GM12872 (cell line): Measurements from ENCODE around the gene TLR9.

Experiments
- CTCF ChIP-seq: IDR thresholded peaks from 3 replicates; pipeline ENCODE4 v1.5.1; 2011; ENCODE audit warnings: low read depth, mild to moderate bottlenecking, low read length, moderate library complexity; ENCODE audit not compliant: insufficient read depth

TLR9 gene

DNA sequence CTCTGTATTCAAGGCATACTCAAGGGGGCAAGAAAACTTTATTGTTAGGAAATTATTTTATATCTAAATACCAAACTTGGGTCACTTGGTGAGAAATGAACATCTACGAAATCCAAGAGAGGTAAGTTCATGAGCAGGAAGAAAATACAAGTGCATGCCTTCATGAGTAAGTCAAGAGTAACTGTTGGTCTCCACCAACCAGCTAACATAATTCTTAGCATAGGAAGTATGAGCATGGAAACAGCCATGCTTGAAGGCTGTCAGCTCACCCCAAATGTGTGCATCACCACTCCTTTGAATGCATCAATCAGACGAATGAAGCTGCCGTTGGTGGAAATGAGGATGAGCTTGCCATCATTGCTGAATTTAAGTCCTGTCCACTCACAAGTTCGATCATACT, 34.0 kb upstream of the TLR9 start:
- TF ChIP-seq CTCF: no peak

GRCh38 chr3:52259035-52259434, 33.6 kb upstream of the TLR9 start:
- no peak for TF ChIP-seq CTCF

DNA sequence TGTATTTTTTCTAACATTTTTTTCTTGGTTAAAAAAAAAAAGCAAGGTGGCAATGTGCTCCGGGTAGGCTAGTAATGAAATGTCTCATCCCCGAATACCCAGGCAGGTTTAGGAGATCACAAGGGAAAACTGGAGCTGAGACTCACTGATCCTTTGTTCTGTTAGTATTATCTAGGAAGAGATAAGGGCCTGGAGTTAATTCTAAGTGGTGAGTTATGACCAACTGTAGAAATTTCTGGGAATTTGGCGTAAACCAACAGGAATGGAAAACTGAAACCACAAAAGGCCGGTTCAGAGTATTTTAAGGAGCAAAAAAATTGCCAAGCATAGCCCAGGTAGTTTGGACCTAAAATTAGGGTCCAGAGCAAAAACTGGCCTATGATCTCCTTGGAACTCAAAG, 32.5 kb upstream of the TLR9 start:
- TF ChIP-seq CTCF: no peak

DNA sequence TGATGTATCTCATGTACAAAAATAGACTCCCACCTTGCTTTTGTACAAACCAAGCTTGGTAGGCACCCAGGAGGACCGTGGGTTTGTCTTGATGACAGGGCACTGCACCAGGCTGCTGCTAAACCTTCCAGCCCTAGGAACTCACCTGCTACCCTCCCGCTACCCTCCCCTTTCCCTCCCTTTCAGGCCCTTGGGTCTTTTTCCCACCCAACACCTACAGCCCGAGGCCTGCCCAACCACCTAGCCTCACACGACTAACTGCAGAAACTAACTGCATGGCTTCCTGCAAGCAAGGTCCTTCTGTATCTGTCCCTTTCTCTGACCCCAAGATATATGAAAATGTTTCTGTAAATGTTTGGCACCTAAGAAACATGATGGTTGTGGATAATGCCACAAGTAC, 31.2 kb upstream of the TLR9 start:
- no peak for TF ChIP-seq CTCF

- TF ChIP-seq CTCF: no peak
Measured at GRCh38 chr3:52256159-52256558, 30.7 kb upstream of the TLR9 start.

GRCh38 chr3:52254608-52255007, 29.2 kb upstream of the TLR9 start:
- TF ChIP-seq CTCF: no peak

- no peak for TF ChIP-seq CTCF
Measured at GRCh38 chr3:52253314-52254304, 28.2 kb upstream of the TLR9 start.
